Central memory CD4-positive, alpha-beta T cell (primary cell): Measurements from ENCODE around the gene SCUBE2.
A peak's percentile ranks its signal among the peaks of the same experiment; 100 is the strongest.
"Not testable (repeated sequence)": the region's sequence is repeated elsewhere in the genome, so short reads cannot be mapped to it uniquely, and the experiment has no call there.

Experiments used
- DNase-seq: peaks from one replicate; pipeline ENCODE4 v3.0.0; 2022

SCUBE2 gene

DNA sequence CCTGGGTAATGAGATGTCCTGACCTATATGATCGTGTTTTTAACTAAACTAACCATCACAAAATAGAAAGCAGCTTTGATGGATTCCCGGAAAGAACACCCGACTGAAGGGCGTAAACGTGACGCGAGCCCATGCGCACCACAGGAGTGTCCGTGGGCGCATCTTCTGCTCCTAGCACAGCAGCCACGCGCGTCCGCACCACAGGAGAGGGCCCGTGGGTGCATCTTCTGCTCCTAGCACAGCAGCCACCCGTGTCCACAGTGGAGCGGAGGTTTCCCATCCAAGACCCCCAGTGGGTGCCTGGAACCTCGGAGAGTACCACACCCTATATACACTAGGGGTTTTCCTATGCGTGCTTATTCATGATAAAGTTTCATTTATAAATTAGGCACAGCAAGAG lies 51.5 kb downstream of the SCUBE2 start:
- DNase-seq: no peak

DNA sequence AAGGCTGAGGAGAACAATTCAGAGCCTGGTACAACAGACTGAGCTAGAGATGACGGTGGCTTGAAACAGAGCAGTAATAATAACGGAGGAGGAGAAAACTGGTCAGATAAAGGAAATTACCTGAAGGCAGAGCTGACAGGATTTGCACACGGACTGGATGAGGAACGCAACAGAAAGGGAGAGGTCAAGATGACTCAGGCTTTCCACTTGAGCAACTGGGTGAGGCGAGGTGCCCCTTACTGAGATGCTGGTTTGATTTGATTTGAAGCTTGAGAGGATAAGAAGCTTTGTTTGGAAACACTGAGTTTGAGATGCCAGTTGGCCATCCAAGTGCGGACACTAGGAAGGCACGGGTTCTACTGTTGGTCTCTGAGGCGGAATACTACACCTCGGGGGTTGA lies 52.2 kb downstream of the SCUBE2 start:
- DNase-seq: no peak

DNA sequence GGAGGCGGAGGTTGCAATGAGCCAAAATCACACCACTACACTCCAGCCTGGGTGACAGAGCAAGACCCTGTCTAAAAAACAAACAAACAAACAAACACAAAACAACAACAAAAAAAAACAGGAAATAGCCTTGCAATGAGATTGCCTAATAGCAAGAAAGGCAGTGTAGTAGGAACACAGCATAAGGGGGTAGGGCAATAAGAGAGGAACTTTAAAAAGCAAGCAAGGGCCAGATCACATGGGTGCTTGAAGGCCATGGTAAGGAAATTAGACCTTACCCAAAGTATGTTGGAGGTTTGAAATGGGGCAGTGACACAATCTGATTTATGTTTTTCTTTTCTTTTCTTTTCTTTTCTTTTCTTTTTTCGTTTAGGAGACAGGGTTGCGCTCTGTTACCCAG lies 52.9 kb downstream of the SCUBE2 start:
- DNase-seq: no peak

DNA sequence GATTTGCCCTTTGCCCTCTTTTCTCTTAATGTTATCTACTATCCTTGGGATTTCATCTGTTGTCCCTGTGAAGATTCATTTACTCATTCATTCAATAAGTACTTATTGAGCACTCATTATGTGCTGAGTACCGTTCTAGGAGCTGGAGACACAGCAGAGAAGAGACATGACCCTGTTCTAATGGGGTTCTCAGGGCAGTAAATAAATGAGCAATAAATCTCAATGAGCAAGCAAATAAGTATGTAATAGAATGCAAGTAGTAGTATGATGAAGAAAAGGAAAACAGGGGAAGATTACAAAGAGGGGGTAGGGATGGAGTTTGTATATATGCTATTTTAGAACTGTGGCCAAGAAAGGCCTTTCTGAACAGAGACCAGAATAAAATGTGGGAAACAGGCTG lies 53.4 kb downstream of the SCUBE2 start:
- no peak for DNase-seq

DNA sequence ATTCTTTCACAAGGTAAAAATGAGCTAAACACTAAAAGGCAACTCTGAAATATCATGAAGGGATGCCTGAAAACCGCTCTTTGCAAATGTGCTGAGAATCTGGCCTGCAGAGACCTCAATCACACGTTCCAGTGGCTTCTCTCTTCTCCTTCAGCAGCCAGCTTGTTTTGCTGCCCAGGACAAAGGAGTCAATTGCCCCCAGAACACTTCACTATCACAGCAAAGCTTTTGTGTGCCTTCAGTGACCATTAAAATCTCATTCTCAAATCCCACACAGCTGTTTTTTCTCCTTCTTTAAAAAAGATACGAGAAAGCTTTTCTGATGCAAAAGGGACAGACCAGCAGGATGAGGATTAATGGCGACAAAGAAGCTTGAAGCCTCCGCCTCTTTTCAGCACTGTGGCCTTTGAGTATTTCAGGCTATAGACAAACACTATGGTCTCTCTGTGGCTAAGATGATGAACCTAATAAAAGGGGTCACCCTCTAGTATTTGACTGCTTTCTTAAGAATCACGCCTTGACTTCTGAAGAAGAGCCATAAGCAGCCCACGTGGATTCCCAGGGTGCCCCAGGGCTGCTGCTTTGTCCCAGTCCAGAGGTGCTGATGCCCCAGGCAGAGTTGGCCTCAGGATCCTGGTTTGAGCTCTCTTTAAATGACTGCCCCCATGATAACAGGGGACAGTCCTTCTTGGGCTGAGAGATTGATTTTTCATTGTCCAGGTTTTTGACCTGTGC lies 54.2 kb downstream of the SCUBE2 start:
- DNase-seq: no peak

GRCh38 chr11:9030601-9031000 lies 60.8 kb downstream of the SCUBE2 start:
- DNase-seq: no peak

- no peak for DNase-seq
Observed at GRCh38 chr11:9029422-9029821, 62.0 kb downstream of the SCUBE2 start.

GRCh38 chr11:9028581-9028980 lies 62.8 kb downstream of the SCUBE2 start:
- DNase-seq: no peak

GRCh38 chr11:9025101-9025850 lies 66.1 kb downstream of the SCUBE2 start:
- DNase-seq: no peak

- DNase-seq: no peak
Observed at GRCh38 chr11:9022961-9023680, 68.3 kb downstream of the SCUBE2 start.

DNA sequence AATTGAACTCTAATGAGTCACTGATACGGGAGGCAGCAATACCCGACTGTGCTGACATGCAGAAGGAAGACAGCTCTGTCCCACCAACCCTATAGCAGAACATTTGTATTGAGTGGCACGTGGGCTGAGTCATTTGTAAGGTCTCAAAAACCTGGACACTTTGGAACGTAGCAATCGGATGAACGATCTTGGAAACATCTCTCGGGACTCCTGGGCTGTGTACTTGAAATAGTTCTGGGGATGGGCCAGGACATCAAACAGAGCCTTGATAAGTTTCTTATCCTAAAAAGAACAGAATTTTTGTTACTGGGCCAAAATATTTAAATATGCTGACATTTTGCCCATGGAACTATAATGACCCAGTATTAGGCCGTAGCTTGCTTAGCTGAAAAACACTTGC lies 70.5 kb downstream of the SCUBE2 start:
- DNase-seq: no peak

- no peak for DNase-seq
Observed at GRCh38 chr11:9019861-9020260, 71.5 kb downstream of the SCUBE2 start.

GRCh38 chr11:9017773-9018172 lies 73.6 kb downstream of the SCUBE2 start:
- DNase-seq: no peak

DNA sequence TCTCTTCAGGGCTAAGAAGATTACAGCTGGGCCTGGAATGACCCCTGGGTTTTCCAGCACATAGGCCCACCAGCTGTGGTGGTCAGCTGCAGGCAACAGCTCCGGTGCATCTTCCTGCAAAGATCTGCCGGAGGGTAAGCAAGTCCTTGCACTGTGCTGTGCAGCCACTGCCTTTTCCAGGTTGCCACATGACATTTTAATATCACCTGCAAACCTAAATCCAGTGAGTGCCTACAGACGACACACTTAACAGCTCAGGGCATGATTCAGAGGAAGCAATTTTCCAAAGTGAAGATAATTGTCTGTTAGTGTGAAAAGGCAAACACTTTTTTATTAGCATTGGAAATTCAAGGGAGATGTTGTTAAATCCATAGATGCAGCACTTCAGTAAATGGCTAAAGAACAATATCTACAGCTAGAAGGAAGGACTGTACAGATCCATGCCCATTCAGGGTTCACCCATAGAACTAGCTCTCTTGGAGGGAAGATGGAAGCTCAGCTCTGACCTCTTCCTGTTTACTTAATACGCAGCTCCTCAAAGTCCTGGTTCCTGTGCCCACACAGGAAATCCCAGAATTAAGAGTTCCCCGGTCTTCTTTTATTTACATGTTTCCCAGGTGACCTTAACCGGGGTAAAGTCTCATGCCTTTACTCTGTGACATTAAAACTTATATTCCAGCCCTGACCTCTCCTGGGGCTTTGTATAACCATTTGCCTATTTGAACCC lies 74.3 kb downstream of the SCUBE2 start:
- DNase-seq: no peak

DNA sequence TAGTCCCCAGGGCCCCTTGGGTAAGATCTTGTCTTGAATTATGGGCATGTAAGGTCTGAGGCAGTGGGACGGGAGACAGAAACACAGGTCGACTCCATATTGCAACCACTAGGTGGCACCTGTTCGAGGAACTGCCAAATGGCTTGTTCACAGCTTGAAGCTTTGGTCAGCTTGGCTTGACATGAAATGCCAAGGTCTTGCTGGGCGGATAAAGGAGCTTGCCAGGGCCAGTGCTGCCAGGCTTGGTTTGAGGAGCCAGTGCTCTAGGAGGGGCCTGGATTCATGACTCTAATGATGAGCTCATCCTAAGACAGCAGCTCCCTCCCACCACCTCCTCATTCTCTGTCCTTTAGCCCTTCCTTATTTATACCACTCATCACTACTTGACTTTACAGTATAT lies 75.7 kb downstream of the SCUBE2 start:
- DNase-seq: peak; percentile 42

GRCh38 chr11:9014826-9015225 lies 76.6 kb downstream of the SCUBE2 start:
- DNase-seq: no peak

- no peak for DNase-seq
Observed at GRCh38 chr11:9013373-9013772, 78.0 kb downstream of the SCUBE2 start.

GRCh38 chr11:9009538-9009937 lies 81.9 kb downstream of the SCUBE2 start:
- DNase-seq: not testable (repeated sequence)

DNA sequence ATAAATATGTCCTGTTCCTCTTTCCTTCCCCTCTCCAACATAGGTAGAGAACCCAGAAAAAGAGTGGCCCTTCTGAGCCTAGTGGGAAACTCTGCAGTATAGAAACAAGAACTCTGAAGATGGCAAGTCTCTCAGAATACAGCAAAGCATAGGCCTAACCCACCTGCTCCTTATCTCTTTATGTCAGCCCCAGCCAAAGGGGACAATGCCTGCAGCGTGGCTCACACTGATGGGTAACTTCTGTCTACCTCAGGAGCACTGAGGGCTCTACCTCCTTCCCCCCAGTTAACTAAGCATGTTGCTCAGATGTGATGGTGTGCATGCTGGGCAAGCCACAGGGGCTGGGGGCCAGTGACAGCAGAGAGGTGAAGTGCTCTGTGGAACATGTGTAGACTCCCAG lies 82.7 kb downstream of the SCUBE2 start:
- no peak for DNase-seq

GRCh38 chr11:9008011-9008550 lies 83.3 kb downstream of the SCUBE2 start:
- no peak for DNase-seq

DNA sequence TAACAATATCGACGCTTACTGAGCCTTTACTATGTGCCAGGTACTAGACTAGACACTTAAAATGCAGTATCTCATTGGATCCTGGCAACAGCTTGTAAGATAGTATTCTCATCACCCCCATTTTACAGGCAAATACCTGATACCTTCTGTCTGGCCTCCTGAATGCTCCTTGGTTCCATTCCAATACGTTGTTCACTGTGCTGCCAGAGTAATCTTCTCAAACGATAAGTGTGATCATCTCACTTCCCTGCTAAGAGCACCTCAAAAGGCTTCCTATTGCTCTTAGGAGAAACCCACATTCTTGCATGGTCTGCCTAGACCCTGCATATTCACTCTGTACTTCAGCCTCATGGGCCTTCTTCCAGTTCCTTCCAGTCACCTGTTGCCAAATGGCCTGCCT lies 86.3 kb downstream of the SCUBE2 start:
- no peak for DNase-seq

DNA sequence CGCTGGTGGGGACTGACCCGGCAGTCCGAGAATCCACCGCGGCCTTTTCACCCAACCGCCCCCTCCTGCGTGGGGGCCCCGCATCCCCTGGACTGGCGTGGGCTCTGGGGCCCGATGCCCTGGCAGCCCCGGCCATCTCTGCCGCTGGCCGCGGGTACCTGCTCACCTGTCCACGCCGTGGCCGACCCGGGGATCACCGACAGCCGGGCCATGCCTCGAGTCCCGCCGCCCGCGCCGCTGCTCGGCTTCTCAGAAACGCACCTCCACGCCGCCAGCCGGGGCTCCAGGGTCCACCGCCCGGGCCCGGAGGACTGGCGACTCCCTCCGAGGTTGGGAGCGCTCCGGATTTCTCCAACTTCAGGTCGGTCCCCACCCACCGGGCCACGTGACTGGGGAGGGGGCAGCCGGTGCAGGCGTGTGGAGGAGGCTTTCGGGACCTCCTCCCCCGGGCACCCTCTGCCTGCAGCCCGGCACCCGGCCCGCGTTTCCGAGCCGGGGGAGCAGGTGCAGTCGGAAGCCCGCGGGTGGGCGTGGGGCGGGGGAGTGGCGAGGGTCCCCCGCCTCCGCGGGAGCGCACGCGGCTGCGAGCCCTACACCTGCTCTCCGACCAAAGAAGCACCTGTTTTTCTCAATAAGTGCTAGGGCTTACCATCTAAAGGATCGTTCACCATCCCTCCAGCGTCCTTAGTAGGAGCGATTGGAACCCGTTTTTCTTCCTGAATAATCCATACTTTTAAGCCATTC lies 87.0 kb downstream of the SCUBE2 start:
- DNase-seq: no peak
